ENCODE data around the gene GPRIN3. TPM values are rescaled to one million over a fixed set of nuclear protein-coding genes. Genes with fewer than 3 reads are reported as not detected.

GPRIN3 gene
- total RNA-seq, 4 donors from 2014 or later: 2.4 to 4.3 (median 2.7) TPM

DNA sequence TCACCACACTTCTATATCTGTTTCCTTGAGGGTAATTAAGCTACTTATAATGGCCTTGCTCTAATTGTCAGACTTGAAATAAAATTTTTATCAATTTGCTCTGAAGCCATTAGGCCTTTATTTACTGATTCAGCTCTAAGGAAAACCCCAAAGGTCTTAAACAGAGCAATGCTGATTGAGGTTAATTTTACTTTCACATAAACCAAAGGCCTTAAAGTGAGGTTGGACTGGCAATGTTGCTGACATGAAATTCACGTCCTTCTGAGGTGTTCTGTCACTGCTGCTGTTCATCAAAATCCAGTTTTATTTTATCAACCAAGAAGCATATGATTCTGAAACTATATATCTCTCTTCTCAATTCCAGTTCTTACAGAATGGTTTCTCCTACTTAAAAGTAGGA lies 21.7 kb upstream of the GPRIN3 start:
- Histone ChIP-seq H3K36me3 (no peaks in the 10 kb centered on the region), H3K9me3 (peaks cover 0 to 5% (median 0%) of the 10 kb centered on the region in 3 donors), H3K27me3 (no peaks in the 10 kb centered on the region), H3K4me1 (no peaks in the 10 kb centered on the region), H3K27ac (no peak overlapping the region), H3K4me3 (no peak overlapping the region)
- 62 to 71% methylated on average over 1 of the region's 1 CpG for WGBS, 2 donors (ENCODE audit: low coverage in 1 of 2)
- TF ChIP-seq POLR2AphosphoS5 (IDR thresholded peaks at IDR 0.05): no peak
- TF ChIP-seq POLR2A (IDR thresholded peaks at IDR 0.05): no peak
- no peak for TF ChIP-seq EP300 (IDR thresholded peaks at IDR 0.05)
- TF ChIP-seq, protein P1, sequence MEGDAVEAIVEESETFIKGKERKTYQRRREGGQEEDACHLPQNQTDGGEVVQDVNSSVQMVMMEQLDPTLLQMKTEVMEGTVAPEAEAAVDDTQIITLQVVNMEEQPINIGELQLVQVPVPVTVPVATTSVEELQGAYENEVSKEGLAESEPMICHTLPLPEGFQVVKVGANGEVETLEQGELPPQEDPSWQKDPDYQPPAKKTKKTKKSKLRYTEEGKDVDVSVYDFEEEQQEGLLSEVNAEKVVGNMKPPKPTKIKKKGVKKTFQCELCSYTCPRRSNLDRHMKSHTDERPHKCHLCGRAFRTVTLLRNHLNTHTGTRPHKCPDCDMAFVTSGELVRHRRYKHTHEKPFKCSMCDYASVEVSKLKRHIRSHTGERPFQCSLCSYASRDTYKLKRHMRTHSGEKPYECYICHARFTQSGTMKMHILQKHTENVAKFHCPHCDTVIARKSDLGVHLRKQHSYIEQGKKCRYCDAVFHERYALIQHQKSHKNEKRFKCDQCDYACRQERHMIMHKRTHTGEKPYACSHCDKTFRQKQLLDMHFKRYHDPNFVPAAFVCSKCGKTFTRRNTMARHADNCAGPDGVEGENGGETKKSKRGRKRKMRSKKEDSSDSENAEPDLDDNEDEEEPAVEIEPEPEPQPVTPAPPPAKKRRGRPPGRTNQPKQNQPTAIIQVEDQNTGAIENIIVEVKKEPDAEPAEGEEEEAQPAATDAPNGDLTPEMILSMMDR (IDR thresholded peaks at IDR 0.05): no peak
- no peak for ATAC-seq

DNA sequence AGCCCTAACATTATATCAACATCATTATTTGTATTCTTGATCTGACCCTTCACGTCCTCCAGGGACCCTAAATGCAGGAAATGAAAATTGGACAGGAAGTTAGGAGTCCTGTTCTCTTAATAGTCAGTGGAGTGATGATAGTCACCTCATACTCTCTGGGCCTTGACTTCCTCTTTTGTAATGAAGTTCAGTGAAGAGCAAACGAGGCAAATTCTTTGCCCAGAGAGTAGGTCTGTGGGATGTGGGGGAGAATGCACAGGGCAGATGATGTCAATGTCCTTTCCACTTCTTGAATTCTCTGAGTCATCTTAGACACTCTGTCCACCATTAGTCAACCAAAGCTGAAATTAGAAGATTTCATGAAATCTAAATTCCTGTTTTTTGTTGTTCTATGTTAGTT lies 17.1 kb upstream of the GPRIN3 start:
- TF ChIP-seq EP300 (IDR thresholded peaks at IDR 0.05): no peak
- TF ChIP-seq, protein P1 (IDR thresholded peaks at IDR 0.05): no peak
- TF ChIP-seq POLR2AphosphoS5 (IDR thresholded peaks at IDR 0.05): no peak
- no peak for TF ChIP-seq POLR2A (IDR thresholded peaks at IDR 0.05)
- WGBS, 2 donors (ENCODE audit: low coverage in 1 of 2): 36 to 67% methylated on average over 1 to 2 of the region's 2 CpGs
- no peak overlapping the region for H3K27ac ChIP-seq
- H3K9me3 ChIP-seq: peaks cover 0 to 5% (median 0%) of the 10 kb centered on the region in 3 donors
- no peaks in the 10 kb centered on the region for H3K4me1 ChIP-seq
- no peak overlapping the region for H3K4me3 ChIP-seq
- ATAC-seq: peak; percentile 67
- H3K36me3 ChIP-seq: no peaks in the 10 kb centered on the region
- H3K27me3 ChIP-seq: no peaks in the 10 kb centered on the region

GRCh38 chr4:89322671-89323070 lies 15.1 kb upstream of the GPRIN3 start:
- no peaks in the 10 kb centered on the region for H3K9me3 ChIP-seq
- H3K27ac ChIP-seq: no peak overlapping the region
- H3K4me1 ChIP-seq: peaks cover 0 to 12% (median 0%) of the 10 kb centered on the region in 3 donors
- no peak for ATAC-seq
- H3K36me3 ChIP-seq: no peaks in the 10 kb centered on the region
- H3K27me3 ChIP-seq: no peaks in the 10 kb centered on the region
- no peak overlapping the region for H3K4me3 ChIP-seq
- TF ChIP-seq, protein P1 (IDR thresholded peaks at IDR 0.05): no peak
- no peak for TF ChIP-seq EP300 (IDR thresholded peaks at IDR 0.05)
- TF ChIP-seq POLR2A (IDR thresholded peaks at IDR 0.05): no peak
- TF ChIP-seq POLR2AphosphoS5 (IDR thresholded peaks at IDR 0.05): no peak

- H3K36me3 ChIP-seq: no peaks in the 10 kb centered on the region
- H3K27ac ChIP-seq: no peak overlapping the region
- H3K4me1 ChIP-seq: peaks cover 0 to 28% (median 0%) of the 10 kb centered on the region in 3 donors
- H3K9me3 ChIP-seq: no peaks in the 10 kb centered on the region
- 97 to 100% methylated on average over 2 of the region's 2 CpGs for WGBS, 2 donors (ENCODE audit: low coverage in 1 of 2)
- no peak overlapping the region for H3K4me3 ChIP-seq
- TF ChIP-seq POLR2AphosphoS5 (IDR thresholded peaks at IDR 0.05) (no peak), EP300 (IDR thresholded peaks at IDR 0.05) (no peak), POLR2A (IDR thresholded peaks at IDR 0.05) (no peak)
- TF ChIP-seq, protein P1 (IDR thresholded peaks at IDR 0.05): no peak
- no peaks in the 10 kb centered on the region for H3K27me3 ChIP-seq
- ATAC-seq: no peak
These were observed 12.2 kb upstream of the GPRIN3 start for GRCh38 chr4:89319756-89320155.

- 45 to 61% methylated on average over 3 of the region's 3 CpGs for WGBS, 2 donors (ENCODE audit: low coverage in 1 of 2)
- ATAC-seq: peak; percentile 22
- H3K36me3 ChIP-seq: no peaks in the 10 kb centered on the region
- no peaks in the 10 kb centered on the region for H3K27me3 ChIP-seq
- no peak overlapping the region for H3K27ac ChIP-seq
- peaks cover 0 to 34% (median 0%) of the 10 kb centered on the region in 3 donors for H3K4me1 ChIP-seq
- H3K9me3 ChIP-seq: no peaks in the 10 kb centered on the region
- TF ChIP-seq EP300 (IDR thresholded peaks at IDR 0.05): no peak
- TF ChIP-seq, protein P1 (IDR thresholded peaks at IDR 0.05): no peak
- no peak for TF ChIP-seq POLR2AphosphoS5 (IDR thresholded peaks at IDR 0.05)
- no peak overlapping the region for H3K4me3 ChIP-seq
These were observed 9.3 kb upstream of the GPRIN3 start for GRCh38 chr4:89316931-89317366.
